HG03196 (cell line): ENCODE measurements around the gene GJD3.

Experiments used
- ATAC-seq: cut with Tn5 transposase; IDR thresholded peaks from one replicate; pipeline ENCODE4 v1.9.1; 2021; ENCODE audit not compliant: unreplicated experiment

The GJD3 gene

DNA sequence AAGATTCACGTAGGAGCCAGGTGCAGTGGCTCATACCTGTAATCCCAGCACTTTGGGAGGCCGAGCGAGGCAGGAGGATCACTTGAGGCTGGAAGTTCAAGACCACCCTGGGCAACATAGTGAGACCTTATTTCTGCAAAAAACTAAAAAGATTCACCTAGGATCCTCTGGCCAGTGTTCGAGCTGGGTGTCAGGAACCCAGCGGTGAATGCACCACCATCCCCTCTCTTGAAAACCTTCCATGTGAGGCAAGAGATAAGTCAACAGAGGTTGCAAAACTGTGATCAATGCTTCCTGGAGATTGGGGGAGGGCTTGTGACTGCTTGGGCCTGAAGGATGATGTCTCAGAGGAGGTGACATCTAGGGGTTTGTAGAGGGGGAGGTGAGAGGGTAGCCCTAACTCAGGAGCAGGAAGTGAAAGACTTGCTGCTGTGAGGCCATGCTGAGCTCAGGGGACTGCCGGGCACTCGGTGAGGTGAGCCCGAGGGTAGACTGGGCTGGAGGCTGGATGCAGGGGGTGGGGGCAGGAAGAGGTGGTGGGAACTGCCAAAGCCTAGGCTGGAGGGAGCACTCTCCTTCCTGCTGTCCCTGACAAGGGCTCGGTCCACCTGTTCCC is 11.7 kb downstream of the GJD3 start:
- no peak for ATAC-seq

DNA sequence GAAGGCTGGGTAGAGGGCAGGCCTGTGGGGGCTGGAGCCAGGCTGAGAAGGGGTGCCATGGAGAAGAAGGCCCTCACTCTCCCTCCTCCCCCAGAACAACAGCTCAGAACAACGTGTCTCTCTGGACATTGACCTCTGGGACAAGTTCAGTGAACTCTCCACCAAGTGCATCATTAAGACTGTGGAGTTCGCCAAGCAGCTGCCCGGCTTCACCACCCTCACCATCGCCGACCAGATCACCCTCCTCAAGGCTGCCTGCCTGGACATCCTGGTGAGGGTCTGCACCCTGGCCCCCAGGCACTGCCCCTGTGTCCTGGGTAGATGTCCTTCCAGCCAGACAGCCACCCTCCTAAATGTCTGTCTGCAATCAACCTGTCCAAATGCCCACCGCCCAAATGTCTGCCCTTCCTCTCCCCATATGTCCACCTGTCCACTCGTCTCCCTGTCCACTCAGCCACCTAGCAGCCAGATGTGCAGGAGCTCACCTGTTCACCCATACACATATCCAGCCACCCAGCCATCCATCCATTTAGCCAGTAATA is 12.2 kb downstream of the GJD3 start:
- no peak for ATAC-seq

DNA sequence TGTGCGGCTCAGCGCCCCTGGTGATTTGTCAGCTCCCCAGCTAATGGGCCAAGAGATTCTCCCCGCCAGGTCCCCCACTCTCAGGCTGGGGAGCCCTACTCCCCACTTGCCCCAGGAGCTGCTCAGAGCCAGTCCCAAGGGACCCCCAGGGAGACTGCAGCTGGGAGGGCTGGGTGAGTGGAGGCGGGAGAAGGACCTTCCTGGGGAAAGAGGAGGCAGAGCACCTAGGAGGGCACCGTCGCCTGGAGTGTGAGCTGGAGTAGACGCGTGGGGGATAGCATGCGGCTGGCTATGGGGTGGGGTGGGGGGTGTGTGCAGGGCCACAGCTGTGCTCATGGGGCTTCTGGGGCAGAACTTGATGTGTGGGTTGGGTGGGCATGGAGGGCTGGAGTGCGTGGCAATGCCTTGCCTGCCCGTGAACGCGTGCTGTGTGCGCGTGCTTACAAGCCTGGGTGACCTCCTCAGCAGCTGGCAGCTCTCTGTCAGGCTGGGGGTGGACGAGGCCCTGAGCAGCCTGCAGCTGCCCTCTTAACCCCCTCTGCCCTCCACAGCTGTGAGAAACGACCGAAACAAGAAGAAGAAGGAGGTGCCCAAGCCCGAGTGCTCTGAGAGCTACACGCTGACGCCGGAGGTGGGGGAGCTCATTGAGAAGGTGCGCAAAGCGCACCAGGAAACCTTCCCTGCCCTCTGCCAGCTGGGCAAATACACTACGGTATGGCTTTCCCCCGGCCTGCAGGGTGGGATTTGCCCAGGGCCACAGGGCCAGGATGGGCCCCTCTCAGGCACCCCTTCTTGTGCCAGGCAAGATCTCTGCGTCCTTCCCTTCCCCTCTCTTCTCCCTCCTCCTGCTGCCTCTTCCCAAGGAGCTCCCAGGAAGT is 12.9 kb downstream of the GJD3 start:
- no peak for ATAC-seq

DNA sequence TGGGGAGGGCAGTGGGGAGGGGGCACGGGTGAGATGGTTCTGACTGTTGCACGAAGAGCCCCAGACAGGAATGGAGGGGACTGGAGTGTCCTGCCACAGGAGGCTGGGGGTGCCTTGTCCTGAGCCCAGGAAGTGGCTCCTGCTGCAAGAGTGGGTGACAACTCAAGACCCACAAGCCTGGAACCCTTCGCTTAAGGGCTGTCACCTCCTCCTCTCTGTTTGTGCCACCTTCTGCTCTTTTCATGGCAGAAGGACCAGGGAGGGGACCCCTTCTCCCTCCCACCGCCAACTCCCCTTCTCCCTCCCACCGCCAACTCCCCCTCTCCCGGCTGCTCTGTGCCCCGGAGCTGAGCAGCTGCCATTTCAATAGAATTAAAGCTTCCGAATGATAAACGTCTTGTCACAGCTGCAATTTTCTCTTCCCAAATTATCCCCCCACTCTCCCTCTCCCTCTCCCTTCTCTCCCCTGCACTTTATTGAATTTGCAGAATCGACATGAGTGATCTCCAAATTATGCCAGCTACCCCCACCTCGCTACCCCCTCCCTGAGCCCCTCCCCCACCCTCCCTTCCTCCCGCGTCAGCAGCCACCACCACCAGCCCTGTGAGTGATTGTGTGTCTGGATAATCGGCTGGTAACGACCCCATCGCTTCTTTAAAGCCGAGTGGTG is 13.7 kb downstream of the GJD3 start:
- ATAC-seq: no peak

DNA sequence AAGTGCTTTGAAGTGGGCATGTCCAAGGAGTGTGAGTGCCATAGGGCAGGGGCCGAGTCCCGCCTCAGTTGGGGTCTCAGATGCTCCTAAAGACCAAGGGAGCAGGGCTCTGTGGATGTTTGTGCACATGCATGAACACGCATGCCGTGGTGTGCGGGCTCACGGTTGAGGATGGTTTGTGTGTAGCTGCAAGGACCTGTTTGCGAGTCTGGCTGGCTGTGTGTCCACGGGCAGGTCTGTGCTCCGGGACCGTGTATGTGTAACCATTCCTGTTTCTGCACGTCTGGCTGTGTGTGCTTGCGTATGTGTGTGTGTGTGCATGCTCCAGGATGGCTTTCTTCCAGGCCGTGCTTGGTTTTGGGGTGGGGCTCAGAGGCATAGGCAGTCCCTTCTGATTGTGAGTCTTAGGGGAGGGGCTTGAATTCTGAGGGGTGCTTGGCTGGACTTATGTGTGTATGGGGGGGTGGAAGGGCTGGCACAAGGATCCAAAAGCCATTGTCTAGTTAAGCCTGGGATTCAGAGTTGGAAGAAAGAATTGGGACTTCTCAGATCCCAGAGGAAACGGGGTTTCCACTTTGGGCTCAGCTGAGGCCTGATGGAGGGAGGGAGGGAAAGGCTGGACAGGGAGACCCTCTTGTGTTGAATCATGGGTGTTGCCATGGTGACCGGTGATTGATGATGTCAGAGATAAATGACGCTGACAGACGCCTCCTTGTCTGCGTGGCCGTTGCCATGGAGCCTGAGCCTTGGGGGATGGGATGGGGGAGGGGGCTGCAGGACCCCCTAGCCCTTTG is 14.4 kb downstream of the GJD3 start:
- no peak for ATAC-seq

DNA sequence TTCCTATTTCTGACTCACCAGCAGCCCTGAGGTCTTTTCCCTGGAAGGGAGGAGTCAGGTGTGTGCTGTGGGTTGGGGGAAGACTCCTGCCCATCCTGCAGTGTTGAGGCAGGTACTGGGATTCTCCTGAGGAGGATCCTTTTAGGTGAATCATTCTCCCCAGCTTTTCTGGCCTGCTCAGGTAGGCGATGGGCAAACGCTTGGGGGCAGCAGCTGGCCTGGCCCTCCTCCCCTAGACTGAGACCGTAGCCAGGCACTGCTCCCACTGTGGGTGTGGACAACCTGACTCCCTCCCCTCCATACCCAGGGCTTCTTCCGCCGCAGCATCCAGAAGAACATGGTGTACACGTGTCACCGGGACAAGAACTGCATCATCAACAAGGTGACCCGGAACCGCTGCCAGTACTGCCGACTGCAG is 15.1 kb downstream of the GJD3 start:
- ATAC-seq: no peak

DNA sequence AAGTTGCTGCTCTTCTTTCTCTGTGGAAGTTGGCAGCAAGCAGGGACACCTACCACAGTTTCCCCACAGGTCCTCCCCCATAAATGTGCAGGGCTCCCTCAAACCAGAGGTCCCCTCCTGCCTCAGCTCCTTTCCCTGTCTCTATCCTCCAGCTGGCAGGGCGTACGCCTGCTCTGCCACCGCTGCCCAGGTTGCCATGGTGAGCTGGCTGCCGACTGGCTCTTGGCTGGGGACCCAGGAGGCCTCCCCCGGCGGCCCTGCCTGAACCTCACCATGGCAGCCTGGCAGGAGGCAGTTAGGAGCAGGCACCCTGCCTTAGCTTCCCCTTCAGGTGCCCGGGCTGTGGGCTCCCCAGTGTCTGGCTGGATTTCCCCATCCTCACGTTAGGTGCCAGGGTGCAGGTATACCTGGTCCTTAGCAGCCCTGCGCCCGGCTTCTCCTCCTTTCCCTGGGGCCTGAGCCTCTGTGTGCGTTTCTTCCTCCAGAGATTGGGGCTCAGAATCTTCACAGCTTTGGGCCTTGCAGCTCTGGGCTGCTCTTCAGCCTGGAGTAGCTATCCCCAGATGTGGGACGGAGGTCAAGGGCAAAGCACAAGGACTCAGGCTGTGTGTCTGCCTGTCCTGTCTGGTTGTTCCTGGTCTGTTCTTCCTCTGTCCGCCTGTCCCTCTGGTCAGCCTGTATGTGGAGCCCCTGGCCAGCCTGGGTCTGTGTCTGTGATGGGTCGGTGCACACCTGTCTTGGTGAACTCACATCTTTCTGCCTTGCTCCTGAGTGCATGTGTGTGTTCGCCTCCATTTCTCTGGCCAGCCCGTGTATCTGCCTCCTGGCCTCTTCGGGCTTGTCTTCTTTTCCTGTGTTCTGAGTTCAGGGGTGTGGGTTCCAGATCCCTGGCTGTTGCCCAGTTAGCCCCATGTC is 15.7 kb downstream of the GJD3 start:
- no peak for ATAC-seq

DNA sequence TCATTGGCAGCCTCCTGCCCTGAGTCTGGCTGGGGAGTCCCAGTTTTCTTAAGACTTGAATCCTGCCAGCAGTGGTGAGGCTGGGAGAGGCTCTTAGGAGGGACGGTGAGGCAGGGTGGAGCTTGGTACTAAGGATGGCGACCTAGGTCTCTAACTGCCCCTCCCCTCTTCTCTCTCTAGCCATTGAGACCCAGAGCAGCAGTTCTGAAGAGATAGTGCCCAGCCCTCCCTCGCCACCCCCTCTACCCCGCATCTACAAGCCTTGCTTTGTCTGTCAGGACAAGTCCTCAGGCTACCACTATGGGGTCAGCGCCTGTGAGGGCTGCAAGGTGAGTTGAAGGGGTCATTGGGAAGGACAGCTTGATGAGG is 16.4 kb downstream of the GJD3 start:
- ATAC-seq: no peak

DNA sequence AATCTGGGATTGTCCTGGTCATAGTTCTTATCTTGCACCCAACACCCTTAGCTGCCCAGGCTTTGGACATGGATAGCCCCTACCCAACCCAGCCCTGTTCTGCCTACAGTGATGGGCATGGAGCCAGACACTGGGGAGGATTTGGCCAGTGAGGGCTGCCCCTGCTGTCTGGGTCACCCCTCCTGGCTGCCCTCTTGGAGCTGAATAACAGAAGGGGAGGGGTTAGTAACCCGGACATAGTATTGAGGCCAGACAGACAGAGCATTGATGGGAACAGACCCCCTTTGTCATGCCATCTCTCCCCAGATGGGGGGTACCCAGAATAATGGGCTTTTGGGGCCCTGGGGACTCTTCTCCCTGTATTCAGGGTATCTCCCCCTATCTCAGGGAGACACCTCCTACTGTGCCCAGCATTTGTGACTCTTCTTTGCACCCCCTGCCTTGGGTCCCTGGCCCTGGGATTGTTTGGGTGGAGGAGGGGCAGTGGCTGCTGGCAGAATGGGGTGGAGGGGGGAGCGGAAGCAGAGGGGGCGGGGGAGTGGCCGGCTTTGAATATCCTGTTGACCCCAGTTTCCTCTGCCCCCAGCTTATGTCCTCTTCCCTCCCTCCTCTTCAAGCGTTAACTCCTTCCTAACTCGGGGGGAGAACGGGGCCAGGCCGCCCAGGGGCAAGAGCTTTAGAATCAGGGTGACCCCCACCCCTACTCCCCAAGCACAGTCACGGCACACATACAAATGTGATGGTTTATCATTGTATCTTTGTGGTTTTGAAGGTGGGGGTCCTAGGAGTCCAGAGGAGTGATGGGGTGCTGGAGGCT is 17.0 kb downstream of the GJD3 start:
- ATAC-seq: no peak

DNA sequence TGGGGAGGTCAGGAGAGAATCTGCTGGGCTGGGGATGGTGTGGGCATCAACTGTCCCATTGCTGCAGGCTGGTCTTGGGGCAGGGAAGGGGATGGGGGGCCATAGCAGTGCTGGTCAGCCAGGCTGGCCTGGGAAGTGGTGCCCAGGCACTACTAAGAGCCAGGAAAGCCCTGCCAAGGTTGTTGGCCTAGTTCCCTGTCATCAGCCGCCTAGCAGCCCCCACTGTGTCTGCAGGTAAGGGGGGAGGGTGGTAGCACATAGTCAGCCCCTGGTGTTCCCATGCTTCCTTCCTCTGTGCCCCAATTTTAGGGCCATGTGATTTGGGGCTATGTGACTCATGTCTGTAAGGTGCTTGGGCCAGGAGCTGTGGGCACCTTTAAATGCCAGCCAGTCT is 17.8 kb downstream of the GJD3 start:
- no peak for ATAC-seq

DNA sequence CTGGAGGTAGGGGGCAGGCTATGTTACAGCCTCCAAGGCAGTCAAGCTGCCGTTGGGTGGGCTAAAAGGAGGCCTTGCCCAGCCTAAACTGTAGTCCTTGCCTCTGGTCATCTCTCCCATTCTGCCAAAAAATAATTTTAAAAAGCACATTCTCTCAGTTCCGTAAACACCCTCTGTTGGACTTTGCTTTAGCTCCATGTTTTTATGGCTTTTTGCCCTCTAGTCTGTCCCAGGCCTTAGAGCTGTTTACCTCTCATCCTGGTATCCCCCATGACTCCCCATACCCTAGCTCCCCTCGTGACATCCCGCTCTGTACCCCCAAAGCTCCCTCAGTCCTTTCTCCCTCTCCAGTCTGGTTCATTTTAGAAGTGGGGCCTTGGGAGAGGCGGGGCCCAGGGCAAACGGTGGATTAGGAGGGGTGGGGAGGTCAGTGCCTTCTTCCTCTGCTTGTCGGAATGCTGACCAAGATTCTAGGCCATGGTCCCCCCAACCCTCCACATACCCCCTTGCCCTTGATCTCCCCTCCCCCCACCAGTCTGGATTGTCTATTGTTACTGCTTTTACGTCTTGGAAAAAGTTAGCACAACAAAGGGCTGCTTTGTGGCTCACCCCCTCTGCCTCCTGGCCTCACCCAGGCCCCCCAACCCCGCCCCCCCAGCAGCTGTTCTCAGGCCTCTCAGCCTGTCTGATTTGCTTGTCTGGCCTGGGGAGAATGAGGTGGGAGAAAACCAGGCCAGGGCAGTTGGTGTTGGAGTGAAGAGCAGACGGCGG is 18.4 kb downstream of the GJD3 start:
- ATAC-seq: no peak

DNA sequence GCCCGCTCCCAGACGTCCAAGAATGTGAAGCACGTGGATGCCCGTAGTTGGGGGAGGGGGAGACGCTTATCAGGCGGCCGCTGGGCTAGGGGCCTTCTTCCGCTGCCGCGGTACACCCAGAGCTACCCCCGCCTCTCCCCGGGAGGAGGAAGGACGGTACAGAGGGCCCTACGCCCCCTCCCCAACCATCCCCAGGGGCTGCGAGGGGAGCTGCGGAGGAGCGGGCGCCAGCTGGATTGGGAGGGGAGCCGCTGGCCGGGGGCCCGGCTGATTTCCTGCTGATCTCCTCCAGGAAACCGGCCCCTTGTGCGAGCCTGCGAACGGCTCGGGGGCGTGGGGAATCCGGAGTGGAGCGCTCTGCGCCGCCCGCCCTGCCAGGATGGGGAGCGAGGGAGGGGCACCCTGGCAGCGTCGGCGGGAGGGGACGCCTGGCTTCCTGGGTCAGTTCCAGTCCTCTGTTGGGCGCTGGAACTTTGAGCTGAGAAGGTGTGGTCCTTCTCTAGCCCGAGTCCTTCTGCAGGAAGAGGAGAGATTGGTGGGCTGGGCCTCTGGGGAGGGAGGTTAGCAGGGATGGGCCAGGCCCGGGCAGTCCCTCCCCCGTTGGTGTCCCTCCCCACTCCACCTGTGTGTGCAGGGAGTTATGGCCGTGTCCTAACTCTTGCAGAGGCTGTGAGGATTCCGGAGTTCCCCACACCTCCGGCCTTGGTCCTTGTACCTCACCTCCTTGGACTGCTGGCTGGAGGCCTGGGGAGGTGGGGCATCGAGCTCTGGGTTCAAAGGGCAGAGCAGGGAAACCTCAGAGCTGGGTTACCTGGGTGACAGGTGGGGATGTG is 19.2 kb downstream of the GJD3 start:
- ATAC-seq: no peak

DNA sequence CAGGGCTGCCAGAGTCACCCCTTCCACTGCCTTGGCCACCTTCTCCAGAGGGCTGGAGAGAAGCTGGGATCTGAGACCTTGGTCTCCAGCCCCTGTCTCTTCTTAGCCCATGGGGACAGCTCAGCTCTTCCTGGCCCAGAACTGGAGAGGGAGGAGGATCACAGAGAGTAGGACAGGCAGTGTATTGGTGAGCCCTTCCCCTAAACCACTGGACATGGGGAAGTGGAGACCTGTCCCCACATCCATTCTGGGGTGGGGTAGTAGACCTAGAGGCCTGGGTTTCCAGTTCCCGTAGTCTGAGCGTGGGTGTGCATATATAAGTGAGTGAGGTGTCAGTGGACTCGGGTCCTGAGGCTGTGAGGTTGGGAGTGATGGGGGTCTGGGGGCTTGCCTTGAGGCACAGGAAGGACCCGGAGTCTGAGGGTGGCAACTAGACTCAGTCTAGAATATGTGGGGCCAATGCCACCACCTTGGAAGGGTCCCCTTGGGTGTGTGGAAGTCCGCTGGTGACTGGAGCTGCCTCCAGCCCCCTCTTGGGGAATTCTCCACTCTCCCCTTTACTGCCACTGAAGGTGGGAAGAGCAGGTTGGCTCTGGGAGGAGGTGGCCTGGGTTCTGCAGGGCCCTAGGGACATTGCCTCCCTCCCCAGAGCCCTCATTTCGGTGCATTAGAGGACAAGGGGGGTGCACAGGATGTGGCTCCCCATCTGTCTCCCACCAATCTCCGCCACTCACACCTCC is 19.9 kb downstream of the GJD3 start:
- ATAC-seq: no peak

DNA sequence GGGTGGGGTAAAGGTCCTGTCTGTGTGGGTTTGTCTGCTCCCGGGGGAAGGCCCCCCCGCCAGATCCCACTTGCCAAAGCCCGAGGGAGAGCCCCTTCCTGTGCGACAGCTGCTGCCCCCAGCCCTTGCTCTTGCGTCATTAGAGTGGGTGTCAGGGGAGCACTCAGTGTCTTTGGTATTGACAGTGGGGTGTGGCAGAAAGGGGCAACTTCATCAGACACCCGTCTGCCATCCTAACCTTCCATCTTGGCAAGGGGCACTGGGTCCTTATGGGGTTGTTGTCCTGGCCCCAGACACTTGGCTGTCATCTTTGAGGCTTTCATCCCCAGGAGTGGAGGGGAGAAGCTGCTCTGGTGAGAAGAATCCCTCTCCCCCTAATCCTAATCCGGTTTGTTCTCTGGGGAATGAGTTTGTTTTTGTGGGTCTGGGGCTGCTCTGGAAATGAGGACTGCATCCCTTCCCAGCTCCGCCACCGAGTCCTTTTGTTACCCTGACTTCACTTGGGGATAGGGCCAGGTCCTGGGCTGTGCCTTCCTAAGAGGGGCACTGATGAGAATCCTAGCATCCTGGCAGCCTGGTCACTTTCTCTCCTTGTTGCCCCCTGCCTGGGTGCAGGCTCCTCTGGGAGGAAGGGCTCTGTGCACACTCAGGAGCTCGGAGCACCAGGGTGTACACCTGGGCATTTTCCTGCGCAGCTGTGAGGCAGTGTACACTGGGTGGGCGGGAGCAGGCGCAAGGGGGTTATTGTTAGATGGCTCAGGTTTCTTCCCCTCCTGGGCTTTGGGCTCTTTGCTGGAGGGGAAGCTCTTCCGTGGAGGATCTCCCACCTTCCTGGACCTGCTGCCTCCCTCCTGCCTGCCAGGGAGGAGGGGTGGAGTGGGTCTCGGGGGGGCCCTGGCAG is 21.1 kb downstream of the GJD3 start:
- no peak for ATAC-seq

DNA sequence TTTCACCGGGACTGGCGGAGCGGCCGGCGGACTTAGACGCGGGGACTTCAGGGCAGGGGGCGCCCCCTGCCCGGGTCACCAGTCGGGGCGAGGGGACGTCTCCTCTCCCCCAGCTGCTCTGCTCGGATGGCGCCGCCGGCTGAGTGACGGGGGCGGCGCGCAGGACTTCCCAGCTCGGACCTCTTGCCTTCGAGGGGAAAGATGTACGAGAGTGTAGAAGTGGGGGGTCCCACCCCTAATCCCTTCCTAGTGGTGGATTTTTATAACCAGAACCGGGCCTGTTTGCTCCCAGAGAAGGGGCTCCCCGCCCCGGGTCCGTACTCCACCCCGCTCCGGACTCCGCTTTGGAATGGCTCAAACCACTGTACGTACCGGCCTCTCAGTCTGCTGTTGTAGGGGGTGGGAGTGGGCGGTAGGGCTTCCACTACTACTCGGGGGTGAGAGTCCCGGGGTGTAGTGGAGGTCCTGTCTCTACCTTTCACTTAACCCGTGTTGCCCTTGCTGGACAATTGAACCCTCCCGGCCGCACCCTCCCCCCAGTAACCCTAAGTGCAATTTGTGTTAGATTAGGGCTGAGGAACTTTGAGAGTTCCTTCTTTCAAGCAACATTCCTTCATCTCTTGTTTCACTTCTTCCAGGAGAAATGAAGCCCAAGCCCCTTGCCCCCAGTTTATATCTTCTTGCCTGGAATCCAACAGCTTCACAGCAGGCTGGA is 21.9 kb downstream of the GJD3 start:
- no peak for ATAC-seq
